ENCODE results near the gene CLCF1. TPM values are rescaled to one million over a fixed set of nuclear protein-coding genes. Genes with fewer than 3 reads are reported as not detected.

Gene CLCF1
- polyA plus RNA-seq, 1 donor (not counting 4 experiments of a cell fraction or from before 2014, with no cell fraction given): 2.7 TPM

- Histone ChIP-seq H2AFZ (ENCODE audit: control insufficient read depth, low read length) (no peak overlapping the region), H3K4me2 (ENCODE audit: control insufficient read depth, extremely low read depth, insufficient read depth, low read depth, low read length) (no peak overlapping the region), H3K36me3 (ENCODE audit: control insufficient read depth in 2 of 2, extremely low read depth in 1 of 2, insufficient read depth in 2 of 2, low read length in 2 of 2) (peaks cover 23 to 36% of the 10 kb centered on the region in 2 experiments), H3K9me3 (ENCODE audit: control insufficient read depth, low read depth, low read length) (no peaks in the 10 kb centered on the region), H4K20me1 (ENCODE audit: control insufficient read depth, extremely low read depth, insufficient read depth, low read length) (no peaks in the 10 kb centered on the region), H3K27me3 (ENCODE audit: control insufficient read depth, extremely low read depth, insufficient read depth, low read length) (no peaks in the 10 kb centered on the region), H3K9me1 (ENCODE audit: control insufficient read depth, extremely low read depth, insufficient read depth, low read length) (no peaks in the 10 kb centered on the region), H3K27ac (ENCODE audit: control insufficient read depth, insufficient read depth, low read length) (no peak overlapping the region), H3K4me3 (ENCODE audit: control insufficient read depth in 2 of 3, extremely low read depth in 1 of 3, insufficient read depth in 2 of 3, low read depth in 1 of 3, low read length in 3 of 3) (no peak overlapping the region), H3K9ac (ENCODE audit: control insufficient read depth, extremely low read depth, insufficient read depth, low read length) (no peak overlapping the region), H3K4me1 (ENCODE audit: control insufficient read depth, extremely low read depth, insufficient read depth, low read length) (peaks cover 12% of the 10 kb centered on the region), H3K79me2 (ENCODE audit: control insufficient read depth, insufficient read depth, low read length) (peaks cover 24% of the 10 kb centered on the region)
- dilution Hi-C loops (cut with MboI; ENCODE audit: extremely low pct_ligation_motif_present, low sequenced_read_pairs): no loop called here
- TF ChIP-seq CTCF (optimal IDR thresholded peaks at IDR 0.05 in 1 of 3, IDR thresholded peaks at IDR 0.05 in 1 of 3, conservative IDR thresholded peaks at IDR 0.05 in 1 of 3; ENCODE audit: extremely low read depth in 1 of 3, insufficient read depth in 2 of 3, low read length in 3 of 3) (no peak), EZH2 (IDR thresholded peaks at IDR 0.05; ENCODE audit: low read length) (no peak)
- FAIRE-seq (no peak), DNase-seq (ENCODE audit: low read depth, low spot score) (no peak)
These were observed 22.8 kb upstream of the CLCF1 start for GRCh38 chr11:67396259-67396581.

- Histone ChIP-seq H3K9me3 (ENCODE audit: control insufficient read depth, low read depth, low read length) (no peaks in the 10 kb centered on the region), H4K20me1 (ENCODE audit: control insufficient read depth, extremely low read depth, insufficient read depth, low read length) (no peaks in the 10 kb centered on the region), H3K27ac (ENCODE audit: control insufficient read depth, insufficient read depth, low read length) (no peak overlapping the region), H3K79me2 (ENCODE audit: control insufficient read depth, insufficient read depth, low read length) (peaks cover 22% of the 10 kb centered on the region), H2AFZ (ENCODE audit: control insufficient read depth, low read length) (no peak overlapping the region), H3K4me3 (ENCODE audit: control insufficient read depth in 2 of 3, extremely low read depth in 1 of 3, insufficient read depth in 2 of 3, low read depth in 1 of 3, low read length in 3 of 3) (no peak overlapping the region), H3K4me2 (ENCODE audit: control insufficient read depth, extremely low read depth, insufficient read depth, low read depth, low read length) (no peak overlapping the region), H3K9ac (ENCODE audit: control insufficient read depth, extremely low read depth, insufficient read depth, low read length) (no peak overlapping the region), H3K9me1 (ENCODE audit: control insufficient read depth, extremely low read depth, insufficient read depth, low read length) (no peaks in the 10 kb centered on the region), H3K27me3 (ENCODE audit: control insufficient read depth, extremely low read depth, insufficient read depth, low read length) (no peaks in the 10 kb centered on the region), H3K4me1 (ENCODE audit: control insufficient read depth, extremely low read depth, insufficient read depth, low read length) (peaks cover 13% of the 10 kb centered on the region), H3K36me3 (ENCODE audit: control insufficient read depth in 2 of 2, extremely low read depth in 1 of 2, insufficient read depth in 2 of 2, low read length in 2 of 2) (peaks cover 23 to 36% of the 10 kb centered on the region in 2 experiments)
- DNase-seq (ENCODE audit: low read depth, low spot score) (no peak), FAIRE-seq (no peak)
- TF ChIP-seq EZH2 (IDR thresholded peaks at IDR 0.05; ENCODE audit: low read length) (no peak), CTCF (optimal IDR thresholded peaks at IDR 0.05 in 1 of 3, IDR thresholded peaks at IDR 0.05 in 1 of 3, conservative IDR thresholded peaks at IDR 0.05 in 1 of 3; ENCODE audit: extremely low read depth in 1 of 3, insufficient read depth in 2 of 3, low read length in 3 of 3) (no peak)
- dilution Hi-C loops (cut with MboI; ENCODE audit: extremely low pct_ligation_motif_present, low sequenced_read_pairs): no loop called here
These were observed 22.3 kb upstream of the CLCF1 start for GRCh38 chr11:67395555-67396258.

All from keratinocyte (primary cell).